Fibroblast of mammary gland (primary cell): ENCODE results near the gene GVQW3.
A peak's percentile ranks its signal among the peaks of the same experiment; 100 is the strongest.

Source experiments
- DNase-seq: peaks from one replicate; pipeline ENCODE4 v3.0.0-alpha.2; 2010; ENCODE audit warnings: low read depth
- H3K4me3 ChIP-seq: 2 replicates; pipeline ENCODE4 v1.5.1; 2011; ENCODE audit warnings: low read depth, mild to moderate bottlenecking, low read length, moderate library complexity; ENCODE audit not compliant: control insufficient read depth
- CTCF ChIP-seq: conservative IDR thresholded peaks from 2 replicates; pipeline ENCODE4 v1.5.1; 2011; ENCODE audit warnings: low read depth, low read length, inconsistent platforms; ENCODE audit not compliant: control insufficient read depth, insufficient read depth

Gene GVQW3

GRCh38 chr11:76415073-76415472 is 34.0 kb downstream of the GVQW3 start:
- no peak for DNase-seq
- H3K4me3 ChIP-seq: no peak overlapping the region
- TF ChIP-seq CTCF: no peak

- DNase-seq: peak; percentile 6
- TF ChIP-seq CTCF: peak; percentile 40
- H3K4me3 ChIP-seq: no peak overlapping the region
Observed at GRCh38 chr11:76419896-76420295, 38.8 kb downstream of the GVQW3 start.

GRCh38 chr11:76424379-76424778 is 43.3 kb downstream of the GVQW3 start:
- no peak for TF ChIP-seq CTCF
- no peak overlapping the region for H3K4me3 ChIP-seq
- DNase-seq: no peak

GRCh38 chr11:76424891-76425290 is 43.8 kb downstream of the GVQW3 start:
- no peak overlapping the region for H3K4me3 ChIP-seq
- no peak for DNase-seq
- TF ChIP-seq CTCF: no peak

GRCh38 chr11:76426660-76427059 is 45.5 kb downstream of the GVQW3 start:
- no peak for DNase-seq
- no peak for TF ChIP-seq CTCF
- H3K4me3 ChIP-seq: no peak overlapping the region

- TF ChIP-seq CTCF: no peak
- DNase-seq: no peak
Observed at GRCh38 chr11:76436020-76436419, 54.9 kb downstream of the GVQW3 start.

More at GRCh38 chr11:76436020-76436419, 54.9 kb downstream of the GVQW3 start:
- H3K4me3 ChIP-seq: no peak overlapping the region
